ENCODE results near the gene ARHGAP29. TPM values are rescaled to one million over a fixed set of nuclear protein-coding genes. Genes with fewer than 3 reads are reported as not detected.

Gene ARHGAP29
- polyA plus RNA-seq, 3 donors = 0.69 to 0.98 (median 0.81) TPM

DNA sequence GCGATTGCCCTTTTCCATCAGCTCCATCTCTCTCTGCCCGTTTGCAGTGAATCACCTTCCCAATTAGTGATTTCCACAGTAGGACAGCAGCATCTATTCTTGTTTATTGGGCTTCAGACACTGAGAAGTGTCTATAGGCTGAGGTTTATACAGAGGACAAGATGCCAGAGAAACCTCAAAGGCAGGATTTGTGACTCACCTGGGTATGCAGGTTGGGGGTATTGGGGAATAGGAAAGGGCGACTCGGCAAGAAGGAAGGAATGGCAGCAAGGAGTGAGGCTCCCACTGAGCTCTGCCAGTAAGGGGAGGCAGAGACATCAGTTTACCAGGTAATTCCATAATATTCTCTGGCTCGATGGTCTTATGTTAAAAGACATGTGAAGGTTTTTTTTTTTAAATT is 91.1 kb downstream of the ARHGAP29 start:
- Histone ChIP-seq H2AFZ (ENCODE audit: insufficient read depth, low read depth, low read length, poor library complexity, severe bottlenecking) (no peak overlapping the region), H3K79me2 (ENCODE audit: insufficient read depth, low read length) (no peaks in the 10 kb centered on the region), H3K36me3 (replicated peaks in 1 of 2; ENCODE audit: control insufficient read depth in 1 of 2, insufficient read depth in 2 of 2, low read length in 2 of 2) (no peaks in the 10 kb centered on the region), H4K20me1 (ENCODE audit: insufficient read depth, low read length) (no peaks in the 10 kb centered on the region), H3K27ac (ENCODE audit: low read depth in 1 of 2, low read length in 2 of 2) (no peak overlapping the region), H3K9me3 (replicated peaks in 1 of 2; ENCODE audit: control insufficient read depth in 1 of 2, insufficient read depth in 1 of 2, low read length in 2 of 2) (no peaks in the 10 kb centered on the region), H3K4me3 (replicated peaks in 1 of 3; ENCODE audit: low read depth in 2 of 3, low read length in 3 of 3) (no peak overlapping the region), H3K4me2 (replicated peaks; ENCODE audit: extremely low read depth, low read length, poor library complexity, severe bottlenecking) (no peak overlapping the region), H3K9ac (ENCODE audit: insufficient read depth, low read length, poor library complexity, severe bottlenecking) (no peak overlapping the region), H3K27me3 (ENCODE audit: control insufficient read depth in 2 of 2, insufficient read depth in 2 of 2, low read length in 2 of 2) (peaks cover 2% of the 10 kb centered on the region in 2 donors), H3K4me1 (ENCODE audit: control insufficient read depth in 1 of 2, insufficient read depth in 2 of 2, low read length in 2 of 2) (no peaks in the 10 kb centered on the region)
- WGBS (ENCODE audit: insufficient coverage) = no CpG with 5 or more reads among the region's 5 CpGs
- no peak for DNase-seq
- Mint-ChIP-seq H3K27me3 (ENCODE audit: low read depth in 3 of 3) (peaks cover 0 to 17% (median under 1%) of the 10 kb centered on the region in 3 donors), H3K27ac (no peak overlapping the region), H3K36me3 (no peaks in the 10 kb centered on the region), H3K9me3 (peaks cover 0 to 2% (median 0%) of the 10 kb centered on the region in 7 donors), H3K4me1 (no peaks in the 10 kb centered on the region), H3K4me3 (no peak overlapping the region)
- intact Hi-C loops (cut with micrococcal nuclease) = no loop called here
- TF ChIP-seq, protein P1, sequence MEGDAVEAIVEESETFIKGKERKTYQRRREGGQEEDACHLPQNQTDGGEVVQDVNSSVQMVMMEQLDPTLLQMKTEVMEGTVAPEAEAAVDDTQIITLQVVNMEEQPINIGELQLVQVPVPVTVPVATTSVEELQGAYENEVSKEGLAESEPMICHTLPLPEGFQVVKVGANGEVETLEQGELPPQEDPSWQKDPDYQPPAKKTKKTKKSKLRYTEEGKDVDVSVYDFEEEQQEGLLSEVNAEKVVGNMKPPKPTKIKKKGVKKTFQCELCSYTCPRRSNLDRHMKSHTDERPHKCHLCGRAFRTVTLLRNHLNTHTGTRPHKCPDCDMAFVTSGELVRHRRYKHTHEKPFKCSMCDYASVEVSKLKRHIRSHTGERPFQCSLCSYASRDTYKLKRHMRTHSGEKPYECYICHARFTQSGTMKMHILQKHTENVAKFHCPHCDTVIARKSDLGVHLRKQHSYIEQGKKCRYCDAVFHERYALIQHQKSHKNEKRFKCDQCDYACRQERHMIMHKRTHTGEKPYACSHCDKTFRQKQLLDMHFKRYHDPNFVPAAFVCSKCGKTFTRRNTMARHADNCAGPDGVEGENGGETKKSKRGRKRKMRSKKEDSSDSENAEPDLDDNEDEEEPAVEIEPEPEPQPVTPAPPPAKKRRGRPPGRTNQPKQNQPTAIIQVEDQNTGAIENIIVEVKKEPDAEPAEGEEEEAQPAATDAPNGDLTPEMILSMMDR (IDR thresholded peaks at IDR 0.05) = no peak

DNA sequence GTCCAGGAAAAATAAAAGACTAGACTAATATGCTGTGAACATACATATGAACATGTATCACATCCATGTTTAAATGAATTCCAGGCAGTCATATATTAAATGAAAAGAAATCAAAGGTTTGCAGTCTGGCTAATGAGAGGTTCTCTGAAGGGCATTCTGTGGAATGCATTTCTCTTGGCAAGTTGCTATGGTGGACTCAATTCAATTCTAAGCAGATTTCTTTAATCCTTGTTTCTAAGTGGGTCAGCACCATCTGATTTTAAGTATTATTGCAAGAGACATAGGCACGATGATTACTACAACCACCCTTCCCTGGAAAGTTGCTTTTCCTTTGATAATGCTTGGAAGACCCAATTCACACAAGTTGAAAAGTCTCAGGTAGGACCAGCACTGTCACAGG is 92.5 kb downstream of the ARHGAP29 start:
- H3K27me3 ChIP-seq (ENCODE audit: control insufficient read depth in 2 of 2, insufficient read depth in 2 of 2, low read length in 2 of 2) = peaks cover 2% of the 10 kb centered on the region in 2 donors
- no peak overlapping the region for H3K4me3 Mint-ChIP-seq
- H3K27ac Mint-ChIP-seq = no peak overlapping the region
- no CpG with 5 or more reads among the region's 1 CpG for WGBS (ENCODE audit: insufficient coverage)
- no peak overlapping the region for H2AFZ ChIP-seq (ENCODE audit: insufficient read depth, low read depth, low read length, poor library complexity, severe bottlenecking)
- TF ChIP-seq, protein P1 (IDR thresholded peaks at IDR 0.05) = no peak
- no peaks in the 10 kb centered on the region for H3K4me1 ChIP-seq (ENCODE audit: control insufficient read depth in 1 of 2, insufficient read depth in 2 of 2, low read length in 2 of 2)
- H3K4me2 ChIP-seq (replicated peaks; ENCODE audit: extremely low read depth, low read length, poor library complexity, severe bottlenecking) = no peak overlapping the region
- no peaks in the 10 kb centered on the region for H4K20me1 ChIP-seq (ENCODE audit: insufficient read depth, low read length)
- H3K27me3 Mint-ChIP-seq (ENCODE audit: low read depth in 3 of 3) = peaks cover 0 to 17% (median 2%) of the 10 kb centered on the region in 3 donors
- no peaks in the 10 kb centered on the region for H3K9me3 Mint-ChIP-seq
- H3K36me3 ChIP-seq (replicated peaks in 1 of 2; ENCODE audit: control insufficient read depth in 1 of 2, insufficient read depth in 2 of 2, low read length in 2 of 2) = no peaks in the 10 kb centered on the region
- H3K4me3 ChIP-seq (replicated peaks in 1 of 3; ENCODE audit: low read depth in 2 of 3, low read length in 3 of 3) = no peak overlapping the region
- no peak overlapping the region for H3K9ac ChIP-seq (ENCODE audit: insufficient read depth, low read length, poor library complexity, severe bottlenecking)
- intact Hi-C loops (cut with micrococcal nuclease) = no loop called here
- H3K9me3 ChIP-seq (replicated peaks in 1 of 2; ENCODE audit: control insufficient read depth in 1 of 2, insufficient read depth in 1 of 2, low read length in 2 of 2) = no peaks in the 10 kb centered on the region
- H3K27ac ChIP-seq (ENCODE audit: low read depth in 1 of 2, low read length in 2 of 2) = no peak overlapping the region
- no peaks in the 10 kb centered on the region for H3K79me2 ChIP-seq (ENCODE audit: insufficient read depth, low read length)
- DNase-seq = no peak
- H3K36me3 Mint-ChIP-seq = no peaks in the 10 kb centered on the region
- no peaks in the 10 kb centered on the region for H3K4me1 Mint-ChIP-seq

All from CD14-positive monocyte (primary cell).